CD4-positive, alpha-beta T cell treated with Interleukin-10 for 1 hour (primary cell): ENCODE results near the gene LCE3B.

ENCODE experiments used
- DNase-seq: peaks from one replicate; pipeline ENCODE4 v3.0.0-alpha.2; 2020

LCE3B gene

GRCh38 chr1:152663098-152663497 lies 49.5 kb downstream of the LCE3B start, which contains the start of gene LCE2D:
LCE2D (plus strand) TSS chr1:152663380; CDS start chr1:152664106, 726 bp downstream.
- DNase-seq = no peak
